OCI-LY3 (cell line): ENCODE measurements around the gene MYPN.

ENCODE experiments used
- H2AFZ ChIP-seq: fragments of 200-600, 300-600 bp; shearing (Covaris generic); 2 replicates; pipeline ENCODE4 v1.6.0; 2014; ENCODE audit warnings: antibody characterized with exemption, low read depth, low read length
- H3K27ac ChIP-seq: fragments of 200-600, 300-600 bp; sonication (generic); 2 replicates; pipeline ENCODE4 v1.5.1; 2014; ENCODE audit warnings: mild to moderate bottlenecking, low read length, moderate library complexity, mixed read lengths
- H3K27me3 ChIP-seq: fragments of 200-600, 300-600 bp; sonication (generic); 2 replicates; pipeline ENCODE4 v1.6.1; 2014; ENCODE audit warnings: low read depth, low read length, mixed read lengths
- H3K36me3 ChIP-seq: fragments of 200-600, 300-600 bp; sonication (generic); replicated peaks from 2 replicates; pipeline ENCODE3; 2014; ENCODE audit warnings: low read depth, low read length, mixed read lengths
- H3K4me1 ChIP-seq: fragments of 300-600, 200-600 bp; sonication (generic); 2 replicates; pipeline ENCODE4 v1.6.1; 2014; ENCODE audit warnings: low read length, mixed read lengths
- H3K4me2 ChIP-seq: fragments of 200-600, 300-600 bp; sonication (generic); 2 replicates; pipeline ENCODE4 v1.6.1; 2014; ENCODE audit warnings: low read length, mixed read lengths
- H3K4me3 ChIP-seq: fragments of 300-600, 200-600 bp; sonication (generic); 2 replicates; pipeline ENCODE4 v1.5.1; 2014; ENCODE audit warnings: antibody characterized with exemption, mild to moderate bottlenecking, low read length, moderate library complexity
- H3K79me2 ChIP-seq: fragments of 300-600, 200-600 bp; shearing (Covaris generic); 2 replicates; pipeline ENCODE4 v1.6.1; 2014; ENCODE audit warnings: mild to moderate bottlenecking, low read length, mixed read lengths
- H3K9ac ChIP-seq: fragments of 300-600, 200-600 bp; shearing (Covaris generic); 2 replicates; pipeline ENCODE4 v1.6.0; 2014; ENCODE audit warnings: mild to moderate bottlenecking, low read length, moderate library complexity
- H3K9me3 ChIP-seq: fragments of 200-600, 300-600 bp; shearing (Covaris generic); 2 replicates; pipeline ENCODE4 v1.6.1; 2014; ENCODE audit warnings: low read length, mixed read lengths; ENCODE audit not compliant: insufficient read depth
- H4K20me1 ChIP-seq: fragments of 200-600, 300-600 bp; sonication (generic); 2 replicates; pipeline ENCODE4 v1.6.1; 2016; ENCODE audit warnings: low read length, mixed read lengths; ENCODE audit not compliant: insufficient read depth
- EZH2phosphoT487 ChIP-seq: fragments of 200-600 bp; shearing (Covaris generic); IDR thresholded peaks from 2 replicates; pipeline ENCODE4 v1.6.1; 2018; ENCODE audit warnings: antibody characterized with exemption, mixed run types, low read depth
- TF ChIP-seq, protein P1 (sequence below): fragments of 200-600, 300-600 bp; sonication (generic); IDR thresholded peaks from 2 replicates; pipeline ENCODE4 v1.5.1; 2014; ENCODE audit warnings: antibody characterized with exemption, low read length, low read depth

Gene MYPN

GRCh38 chr10:68172324-68172723 lies 63.0 kb downstream of the MYPN start:
- Histone ChIP-seq H2AFZ (no peak overlapping the region), H3K27ac (no peak overlapping the region), H3K4me1 (no peaks in the 10 kb centered on the region), H3K27me3 (no peaks in the 10 kb centered on the region), H3K79me2 (no peaks in the 10 kb centered on the region), H3K36me3 (no peaks in the 10 kb centered on the region), H3K9me3 (no peaks in the 10 kb centered on the region), H3K4me2 (no peak overlapping the region), H3K4me3 (no peak overlapping the region), H3K9ac (no peak overlapping the region), H4K20me1 (no peaks in the 10 kb centered on the region)
- TF ChIP-seq, protein P1, sequence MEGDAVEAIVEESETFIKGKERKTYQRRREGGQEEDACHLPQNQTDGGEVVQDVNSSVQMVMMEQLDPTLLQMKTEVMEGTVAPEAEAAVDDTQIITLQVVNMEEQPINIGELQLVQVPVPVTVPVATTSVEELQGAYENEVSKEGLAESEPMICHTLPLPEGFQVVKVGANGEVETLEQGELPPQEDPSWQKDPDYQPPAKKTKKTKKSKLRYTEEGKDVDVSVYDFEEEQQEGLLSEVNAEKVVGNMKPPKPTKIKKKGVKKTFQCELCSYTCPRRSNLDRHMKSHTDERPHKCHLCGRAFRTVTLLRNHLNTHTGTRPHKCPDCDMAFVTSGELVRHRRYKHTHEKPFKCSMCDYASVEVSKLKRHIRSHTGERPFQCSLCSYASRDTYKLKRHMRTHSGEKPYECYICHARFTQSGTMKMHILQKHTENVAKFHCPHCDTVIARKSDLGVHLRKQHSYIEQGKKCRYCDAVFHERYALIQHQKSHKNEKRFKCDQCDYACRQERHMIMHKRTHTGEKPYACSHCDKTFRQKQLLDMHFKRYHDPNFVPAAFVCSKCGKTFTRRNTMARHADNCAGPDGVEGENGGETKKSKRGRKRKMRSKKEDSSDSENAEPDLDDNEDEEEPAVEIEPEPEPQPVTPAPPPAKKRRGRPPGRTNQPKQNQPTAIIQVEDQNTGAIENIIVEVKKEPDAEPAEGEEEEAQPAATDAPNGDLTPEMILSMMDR: no peak
- TF ChIP-seq EZH2phosphoT487: no peak

- H3K27ac ChIP-seq: no peak overlapping the region
- H3K4me2 ChIP-seq: no peak overlapping the region
- no peaks in the 10 kb centered on the region for H4K20me1 ChIP-seq
- H3K36me3 ChIP-seq: no peaks in the 10 kb centered on the region
- no peak overlapping the region for H2AFZ ChIP-seq
- no peaks in the 10 kb centered on the region for H3K9me3 ChIP-seq
- TF ChIP-seq, protein P1: no peak
- no peak for TF ChIP-seq EZH2phosphoT487
- no peaks in the 10 kb centered on the region for H3K79me2 ChIP-seq
- H3K9ac ChIP-seq: no peak overlapping the region
- H3K27me3 ChIP-seq: no peaks in the 10 kb centered on the region
- no peak overlapping the region for H3K4me3 ChIP-seq
- H3K4me1 ChIP-seq: no peaks in the 10 kb centered on the region
These were observed 66.7 kb downstream of the MYPN start for GRCh38 chr10:68175949-68176348.

DNA sequence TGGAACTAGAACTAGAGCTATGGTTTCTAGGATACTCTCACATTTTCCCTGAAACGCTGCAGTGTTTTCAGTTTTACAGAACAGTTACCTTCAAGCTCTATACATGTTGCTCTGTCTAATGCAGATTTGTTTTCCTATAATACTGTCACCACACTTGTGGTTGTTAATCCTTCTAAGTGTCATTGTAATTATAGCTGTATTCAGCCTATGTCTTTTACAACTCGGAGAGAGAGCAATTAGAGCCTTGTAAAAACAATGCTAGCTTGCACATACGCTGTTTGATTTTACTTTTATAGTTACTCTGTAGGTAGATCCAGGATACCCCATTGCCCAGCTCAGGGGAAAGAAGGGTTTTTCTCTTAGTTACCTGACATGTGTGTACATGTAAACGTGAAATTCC lies 67.5 kb downstream of the MYPN start:
- no peaks in the 10 kb centered on the region for H3K27me3 ChIP-seq
- H3K4me2 ChIP-seq: no peak overlapping the region
- H4K20me1 ChIP-seq: no peaks in the 10 kb centered on the region
- TF ChIP-seq EZH2phosphoT487: no peak
- TF ChIP-seq, protein P1: no peak
- no peak overlapping the region for H3K9ac ChIP-seq
- H3K9me3 ChIP-seq: no peaks in the 10 kb centered on the region
- no peak overlapping the region for H3K4me3 ChIP-seq
- no peaks in the 10 kb centered on the region for H3K79me2 ChIP-seq
- no peaks in the 10 kb centered on the region for H3K4me1 ChIP-seq
- H3K27ac ChIP-seq: no peak overlapping the region
- no peak overlapping the region for H2AFZ ChIP-seq
- H3K36me3 ChIP-seq: no peaks in the 10 kb centered on the region

DNA sequence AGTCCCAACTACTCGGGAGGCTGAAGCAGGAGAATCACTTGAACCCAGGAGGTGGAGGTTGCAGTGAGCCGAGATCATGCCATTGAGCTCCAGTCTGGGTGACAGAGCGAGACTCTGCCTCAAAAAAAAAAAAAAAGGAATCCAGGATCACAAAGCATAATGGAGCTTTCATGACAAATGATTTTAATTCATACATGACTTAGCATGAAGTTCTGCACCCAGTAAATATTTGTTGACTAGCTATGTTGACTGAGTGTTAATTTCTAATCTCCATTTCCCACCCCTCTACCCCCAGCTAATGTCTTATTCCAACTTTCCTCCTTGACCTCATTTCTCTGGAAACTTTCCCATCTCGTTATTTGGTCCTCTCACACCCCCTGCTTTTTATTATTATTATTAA lies 69.3 kb downstream of the MYPN start:
- Histone ChIP-seq H3K79me2 (no peaks in the 10 kb centered on the region), H3K9me3 (no peaks in the 10 kb centered on the region), H3K27me3 (no peaks in the 10 kb centered on the region), H3K27ac (no peak overlapping the region), H3K36me3 (no peaks in the 10 kb centered on the region), H3K4me3 (no peak overlapping the region), H4K20me1 (no peaks in the 10 kb centered on the region), H2AFZ (no peak overlapping the region), H3K4me2 (no peak overlapping the region), H3K9ac (no peak overlapping the region), H3K4me1 (no peaks in the 10 kb centered on the region)
- TF ChIP-seq, protein P1: no peak
- TF ChIP-seq EZH2phosphoT487: no peak
